ENCODE measurements around the gene DUOX1.

DNA sequence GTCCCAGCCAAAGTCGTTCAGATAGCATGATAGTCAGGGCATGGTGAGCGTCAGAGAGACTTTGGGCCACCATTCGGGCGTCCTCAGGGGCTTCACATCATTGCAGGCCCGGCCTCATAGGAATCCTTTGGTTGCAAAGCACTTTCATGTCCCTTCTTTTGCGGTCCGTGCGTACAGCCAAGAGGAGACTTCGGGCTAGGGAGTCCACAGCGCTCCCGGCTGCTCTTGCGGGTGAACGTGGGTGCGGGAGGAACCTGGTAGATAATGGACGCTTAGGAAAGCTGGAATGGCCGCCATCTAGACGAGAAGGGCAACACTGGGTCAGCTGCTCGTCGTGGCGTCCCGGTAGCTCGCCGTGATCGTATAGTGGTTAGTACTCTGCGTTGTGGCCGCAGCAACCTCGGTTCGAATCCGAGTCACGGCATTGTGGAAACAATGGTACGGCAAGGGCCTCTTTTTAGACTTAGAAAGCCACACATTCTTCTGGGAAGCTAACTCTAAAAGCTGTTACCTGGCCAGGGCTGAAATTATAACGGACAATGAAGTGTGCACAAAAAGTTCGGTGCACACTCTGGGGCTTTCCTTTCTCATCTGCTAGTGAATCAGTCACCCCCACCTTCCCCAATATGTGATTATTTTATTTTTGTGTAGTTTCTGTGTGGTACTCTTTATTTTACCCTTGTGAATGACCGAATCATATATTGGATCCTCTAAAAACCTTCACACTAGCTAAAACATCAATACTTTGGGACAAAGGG is 71.2 kb downstream of the DUOX1 start:
- TF ChIP-seq, protein P1, sequence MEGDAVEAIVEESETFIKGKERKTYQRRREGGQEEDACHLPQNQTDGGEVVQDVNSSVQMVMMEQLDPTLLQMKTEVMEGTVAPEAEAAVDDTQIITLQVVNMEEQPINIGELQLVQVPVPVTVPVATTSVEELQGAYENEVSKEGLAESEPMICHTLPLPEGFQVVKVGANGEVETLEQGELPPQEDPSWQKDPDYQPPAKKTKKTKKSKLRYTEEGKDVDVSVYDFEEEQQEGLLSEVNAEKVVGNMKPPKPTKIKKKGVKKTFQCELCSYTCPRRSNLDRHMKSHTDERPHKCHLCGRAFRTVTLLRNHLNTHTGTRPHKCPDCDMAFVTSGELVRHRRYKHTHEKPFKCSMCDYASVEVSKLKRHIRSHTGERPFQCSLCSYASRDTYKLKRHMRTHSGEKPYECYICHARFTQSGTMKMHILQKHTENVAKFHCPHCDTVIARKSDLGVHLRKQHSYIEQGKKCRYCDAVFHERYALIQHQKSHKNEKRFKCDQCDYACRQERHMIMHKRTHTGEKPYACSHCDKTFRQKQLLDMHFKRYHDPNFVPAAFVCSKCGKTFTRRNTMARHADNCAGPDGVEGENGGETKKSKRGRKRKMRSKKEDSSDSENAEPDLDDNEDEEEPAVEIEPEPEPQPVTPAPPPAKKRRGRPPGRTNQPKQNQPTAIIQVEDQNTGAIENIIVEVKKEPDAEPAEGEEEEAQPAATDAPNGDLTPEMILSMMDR (IDR thresholded peaks at IDR 0.05; ENCODE audit: insufficient read depth, low read depth, low read length), result no peak
- no peak for TF ChIP-seq EZH2 (IDR thresholded peaks at IDR 0.05; ENCODE audit: insufficient read depth, low read length)

Data from astrocyte (in vitro differentiated cells and primary cell).